Stomach (tissue), 4 donors: ENCODE data around the gene RNU11.

Experiments used
- CTCF ChIP-seq, 7 experiments: fragments of 450-650 bp in 4 of 7; fragments of 200-600 bp in 3 of 7; sonication (generic) in 3 of 7; IDR thresholded peaks; one replicate each; pipeline ENCODE4 v1.5.1; 2016 to 2019; ENCODE audit warnings: antibody characterized with exemption in 7 of 7, control low read depth in 2 of 7, mild to moderate bottlenecking in 1 of 7
- EP300 ChIP-seq: sonication (generic); formaldehyde crosslinking; IDR thresholded peaks from one replicate; pipeline ENCODE4 v1.6.1; 2017; ENCODE audit warnings: antibody characterized with exemption
- POLR2A ChIP-seq, 4 donors: fragments of 450-650 bp; IDR thresholded peaks; one replicate each; pipeline ENCODE4 v1.6.1; 2016; ENCODE audit warnings: antibody characterized with exemption in 4 of 4, control low read depth in 2 of 4, mild to moderate bottlenecking in 1 of 4, moderate library complexity in 1 of 4
- POLR2AphosphoS5 ChIP-seq, 3 donors: sonication (generic); formaldehyde crosslinking; IDR thresholded peaks; one replicate each; pipeline ENCODE4 v1.6.1; 2016; ENCODE audit warnings: antibody characterized with exemption in 3 of 3

GRCh38 chr1:28642847-28643635 lies 5.4 kb upstream of the RNU11 start, which contains the start of gene TAF12:
- TF ChIP-seq CTCF (IDR thresholded peaks at IDR 0.05), result peak in 4 of 7 experiments; percentile 14 to 40 (median 23)
- TF ChIP-seq POLR2A (IDR thresholded peaks at IDR 0.05), result peak in 2 of 4 donors; percentile 87 to 95
- TF ChIP-seq POLR2AphosphoS5 (IDR thresholded peaks at IDR 0.05), result peak; percentile 96 to 99 (median 97)
- peak; percentile 41 for TF ChIP-seq EP300
